NB4 (cell line): ENCODE measurements around the gene UBE2N.
A peak's percentile ranks its signal among the peaks of the same experiment; 100 is the strongest.

Experiments used
- DNase-seq: peaks from one replicate; pipeline ENCODE4 v3.0.0; 2010; ENCODE audit warnings: low read depth
- H3K4me3 ChIP-seq: one replicate; pipeline ENCODE4 v1.5.1; 2011; ENCODE audit warnings: mild to moderate bottlenecking, low read depth, low read length, moderate library complexity
- MYC ChIP-seq: IDR thresholded peaks from 2 replicates; pipeline ENCODE4 v1.6.1; 2011; ENCODE audit warnings: low read depth, low read length
- POLR2A ChIP-seq: IDR thresholded peaks from 2 replicates; pipeline ENCODE4 v1.6.1; 2011; ENCODE audit warnings: mild to moderate bottlenecking; ENCODE audit not compliant: insufficient read length; ENCODE audit errors: extremely low read depth
- TF ChIP-seq, protein P1 (sequence below): IDR thresholded peaks from 2 replicates; pipeline ENCODE4 v1.6.1; 2011; ENCODE audit warnings: low read depth, low read length
- TF ChIP-seq, protein P2 (sequence below): IDR thresholded peaks from one replicate; pipeline ENCODE4 v1.5.1; 2012; ENCODE audit warnings: low read depth, low read length

Gene UBE2N

DNA sequence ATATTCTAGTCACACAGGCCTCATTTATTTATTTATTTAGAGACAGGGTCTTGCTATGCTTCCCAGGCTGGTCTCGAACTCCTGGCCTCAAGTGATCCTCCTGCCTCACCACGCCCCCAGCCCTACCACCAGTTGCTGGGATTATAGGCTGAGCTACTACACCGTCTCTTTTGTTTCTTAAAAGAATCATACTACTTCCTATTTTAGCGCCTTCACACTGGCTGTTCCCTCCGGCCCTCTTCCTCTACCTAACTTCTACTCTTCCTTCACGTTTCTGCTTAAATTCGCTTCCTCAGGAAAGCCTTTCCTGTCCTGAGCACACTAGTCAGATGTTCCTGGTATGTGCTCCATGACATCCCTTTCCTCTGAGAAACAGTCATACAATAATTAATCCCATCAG lies 19.2 kb upstream of the UBE2N start:
- DNase-seq = peak; percentile 53
- no peak overlapping the region for H3K4me3 ChIP-seq
- TF ChIP-seq, protein P1, sequence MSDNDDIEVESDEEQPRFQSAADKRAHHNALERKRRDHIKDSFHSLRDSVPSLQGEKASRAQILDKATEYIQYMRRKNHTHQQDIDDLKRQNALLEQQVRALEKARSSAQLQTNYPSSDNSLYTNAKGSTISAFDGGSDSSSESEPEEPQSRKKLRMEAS = no peak

DNA sequence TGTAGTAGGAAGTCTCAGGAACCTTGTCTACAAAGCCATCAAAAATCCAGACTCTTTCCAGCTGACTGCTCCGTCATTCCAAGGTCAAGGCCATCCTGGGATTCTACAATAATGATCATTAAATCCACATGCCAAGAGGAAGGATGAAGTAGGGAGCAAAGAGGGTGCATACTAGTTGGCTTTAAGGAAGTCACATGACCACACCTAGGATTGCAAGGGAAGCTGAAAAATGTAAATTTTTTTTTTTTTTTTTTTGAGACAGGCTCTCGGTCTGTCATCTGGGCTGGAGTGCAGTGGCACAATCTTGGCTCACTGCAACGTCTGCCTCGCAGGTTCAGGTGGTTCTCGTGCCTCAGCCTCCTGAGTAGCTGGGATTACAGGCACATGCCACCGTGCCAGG lies 18.3 kb upstream of the UBE2N start:
- H3K4me3 ChIP-seq = no peak overlapping the region
- TF ChIP-seq MYC (no peak), POLR2A (no peak)
- TF ChIP-seq, protein P1 = 0 out of 2 replicates have a peak, but pooled peaks have one; percentile 27
- no peak for DNase-seq

DNA sequence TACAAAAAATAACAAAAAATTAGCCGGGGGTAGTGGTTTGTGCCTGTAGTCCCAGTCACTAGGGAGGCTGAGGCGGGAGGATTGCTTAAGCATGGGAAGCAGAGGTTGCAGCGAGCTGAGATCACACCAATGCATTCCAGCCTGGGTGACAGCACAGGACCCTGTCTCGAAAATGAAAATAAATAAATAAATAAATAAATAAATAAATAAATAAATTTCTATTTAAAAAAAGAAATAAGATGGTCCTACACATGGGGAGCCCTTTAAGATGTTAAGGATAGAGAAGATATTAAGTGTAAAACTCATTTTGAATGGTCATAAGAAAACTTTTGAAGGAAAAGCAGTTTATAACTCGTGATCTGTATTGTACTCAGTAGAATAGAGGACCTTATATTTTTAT lies 17.4 kb upstream of the UBE2N start:
- no peak for DNase-seq
- H3K4me3 ChIP-seq = no peak overlapping the region
- TF ChIP-seq, protein P2, sequence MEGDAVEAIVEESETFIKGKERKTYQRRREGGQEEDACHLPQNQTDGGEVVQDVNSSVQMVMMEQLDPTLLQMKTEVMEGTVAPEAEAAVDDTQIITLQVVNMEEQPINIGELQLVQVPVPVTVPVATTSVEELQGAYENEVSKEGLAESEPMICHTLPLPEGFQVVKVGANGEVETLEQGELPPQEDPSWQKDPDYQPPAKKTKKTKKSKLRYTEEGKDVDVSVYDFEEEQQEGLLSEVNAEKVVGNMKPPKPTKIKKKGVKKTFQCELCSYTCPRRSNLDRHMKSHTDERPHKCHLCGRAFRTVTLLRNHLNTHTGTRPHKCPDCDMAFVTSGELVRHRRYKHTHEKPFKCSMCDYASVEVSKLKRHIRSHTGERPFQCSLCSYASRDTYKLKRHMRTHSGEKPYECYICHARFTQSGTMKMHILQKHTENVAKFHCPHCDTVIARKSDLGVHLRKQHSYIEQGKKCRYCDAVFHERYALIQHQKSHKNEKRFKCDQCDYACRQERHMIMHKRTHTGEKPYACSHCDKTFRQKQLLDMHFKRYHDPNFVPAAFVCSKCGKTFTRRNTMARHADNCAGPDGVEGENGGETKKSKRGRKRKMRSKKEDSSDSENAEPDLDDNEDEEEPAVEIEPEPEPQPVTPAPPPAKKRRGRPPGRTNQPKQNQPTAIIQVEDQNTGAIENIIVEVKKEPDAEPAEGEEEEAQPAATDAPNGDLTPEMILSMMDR = no peak
- TF ChIP-seq, protein P1 = no peak
- TF ChIP-seq POLR2A (no peak), MYC (no peak)

- no peak overlapping the region for H3K4me3 ChIP-seq
- no peak for DNase-seq
- TF ChIP-seq, protein P2 = no peak
- TF ChIP-seq, protein P1 = no peak
- no peak for TF ChIP-seq MYC
- TF ChIP-seq POLR2A = no peak
These were observed 14.3 kb upstream of the UBE2N start for GRCh38 chr12:93456077-93456476.

GRCh38 chr12:93453633-93454032 lies 11.9 kb upstream of the UBE2N start:
- no peak for DNase-seq
- TF ChIP-seq POLR2A = no peak
- no peak for TF ChIP-seq MYC
- TF ChIP-seq, protein P1 = no peak
- TF ChIP-seq, protein P2 = no peak
- H3K4me3 ChIP-seq = no peak overlapping the region

DNA sequence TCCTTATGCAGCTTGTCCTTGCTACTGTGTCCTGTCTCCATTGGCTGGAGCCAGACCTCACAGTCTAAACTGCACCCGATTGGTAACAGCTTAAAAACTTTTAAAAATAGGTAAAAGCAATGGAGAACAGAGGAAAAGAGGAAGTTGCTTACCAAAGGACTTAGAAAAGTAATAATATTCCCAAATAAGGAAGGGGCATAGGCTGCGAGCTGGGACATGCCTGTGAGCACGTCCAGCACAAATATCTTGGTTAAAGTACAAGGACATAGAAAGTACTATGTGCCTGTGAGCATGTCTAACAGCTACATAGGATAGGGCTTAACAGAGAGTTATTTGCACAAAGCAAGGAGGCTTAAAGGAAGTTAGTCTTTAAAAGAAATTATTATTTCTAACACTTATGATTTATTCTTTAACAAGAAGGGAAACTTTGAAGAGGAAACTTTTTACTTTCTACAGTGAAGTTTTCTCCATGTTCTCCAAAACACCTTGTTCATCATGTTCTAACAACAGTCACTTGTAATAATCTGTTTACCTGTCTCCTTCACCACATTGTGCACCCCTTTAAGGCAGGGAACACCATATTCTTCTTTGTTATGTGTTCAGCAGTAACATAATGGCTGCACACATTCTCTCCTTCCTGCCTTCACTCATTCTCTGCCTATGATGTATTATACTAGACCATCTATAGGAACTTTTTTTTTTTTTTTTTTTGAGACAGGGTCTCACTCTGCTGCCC lies 9.8 kb upstream of the UBE2N start:
- TF ChIP-seq, protein P2 = no peak
- TF ChIP-seq POLR2A = no peak
- TF ChIP-seq, protein P1 = no peak
- TF ChIP-seq MYC = no peak
- DNase-seq = no peak
- H3K4me3 ChIP-seq = no peak overlapping the region
